Neuronal stem cell (in vitro differentiated cells): Measurements from ENCODE around the gene ULK2.
A peak's percentile ranks its signal among the peaks of the same experiment; 100 is the strongest.

Experiments used
- DNase-seq: peaks from one replicate; pipeline ENCODE4 v3.0.0-alpha.2; 2013; ENCODE audit warnings: low spot score
- H2AFZ ChIP-seq: one replicate; pipeline ENCODE4 v1.6.1; 2013; ENCODE audit warnings: mild to moderate bottlenecking, low read length, inconsistent platforms
- H2AK5ac ChIP-seq: 2 replicates; pipeline ENCODE4 v1.6.1; 2013; ENCODE audit warnings: low read depth, mild to moderate bottlenecking, inconsistent platforms, low read length, moderate library complexity, mixed read lengths
- H2BK120ac ChIP-seq: 2 replicates; pipeline ENCODE4 v1.6.1; 2013; ENCODE audit warnings: low read depth, mild to moderate bottlenecking, inconsistent platforms, low read length, moderate library complexity, mixed read lengths
- H2BK12ac ChIP-seq: one replicate; pipeline ENCODE4 v1.6.1; 2013; ENCODE audit warnings: low read length, inconsistent platforms
- H2BK15ac ChIP-seq: 2 replicates; pipeline ENCODE4 v1.6.1; 2013; ENCODE audit warnings: mild to moderate bottlenecking, low read length, inconsistent platforms, mixed read lengths
- H2BK5ac ChIP-seq: one replicate; pipeline ENCODE4 v1.6.1; 2013; ENCODE audit warnings: inconsistent platforms, mild to moderate bottlenecking, low read length, moderate library complexity
- H3K14ac ChIP-seq: one replicate; pipeline ENCODE4 v1.6.1; 2013; ENCODE audit warnings: low read length, inconsistent platforms
- H3K18ac ChIP-seq: 2 replicates; pipeline ENCODE4 v1.6.1; 2013; ENCODE audit warnings: low read length, inconsistent platforms
- H3K23ac ChIP-seq: 2 replicates; pipeline ENCODE4 v1.6.1; 2013; ENCODE audit warnings: low read depth, mild to moderate bottlenecking, mixed read lengths, low read length, inconsistent platforms; ENCODE audit not compliant: poor library complexity
- H3K27ac ChIP-seq: replicated peaks from 3 replicates; pipeline ENCODE4 v1.5.1; 2013; ENCODE audit warnings: low read length, inconsistent platforms
- H3K27me3 ChIP-seq, 3 experiments: 2 replicates each; pipeline ENCODE4 v1.6.1; 2013; ENCODE audit warnings: low read length in 3 of 3, mild to moderate bottlenecking in 2 of 3, inconsistent platforms in 1 of 3, low read depth in 1 of 3, mixed read lengths in 1 of 3, moderate library complexity in 1 of 3; ENCODE audit not compliant: control insufficient read depth in 3 of 3, insufficient read depth in 3 of 3
- H3K36me3 ChIP-seq, 2 donors: replicated peaks in 1 of 2; 2 replicates each; pipeline ENCODE4 v1.6.1; 2013; ENCODE audit warnings: low read length in 2 of 2; ENCODE audit not compliant: control insufficient read depth in 2 of 2, insufficient read depth in 2 of 2
- H3K4ac ChIP-seq: 2 replicates; pipeline ENCODE4 v1.6.1; 2013; ENCODE audit warnings: inconsistent platforms, mild to moderate bottlenecking, low read length, moderate library complexity
- H3K4me1 ChIP-seq, 2 donors: 1 replicate in 1 of 2; 2 replicates in 1 of 2; pipeline ENCODE4 v1.6.1; 2013; ENCODE audit warnings: low read length in 2 of 2, low read depth in 1 of 2; ENCODE audit not compliant: control insufficient read depth in 2 of 2, insufficient read depth in 1 of 2
- H3K4me2 ChIP-seq: one replicate; pipeline ENCODE4 v1.6.1; 2013; ENCODE audit warnings: mild to moderate bottlenecking, low read length, inconsistent platforms; ENCODE audit not compliant: insufficient read depth, poor library complexity, severe bottlenecking
- H3K4me3 ChIP-seq, 2 donors: 2 replicates each; pipeline ENCODE4 v1.5.1; 2013; ENCODE audit warnings: low read length in 2 of 2, mild to moderate bottlenecking in 2 of 2, inconsistent platforms in 1 of 2, moderate library complexity in 1 of 2
- H3K79me1 ChIP-seq: one replicate; pipeline ENCODE4 v1.6.1; 2013; ENCODE audit warnings: low read depth, mild to moderate bottlenecking, inconsistent platforms, low read length, moderate library complexity
- H3K9ac ChIP-seq: one replicate; pipeline ENCODE4 v1.6.1; 2013; ENCODE audit warnings: mild to moderate bottlenecking, low read depth, low read length, inconsistent platforms; ENCODE audit not compliant: poor library complexity
- H3K9me3 ChIP-seq, 2 donors: replicated peaks in 1 of 2; 2 replicates each; pipeline versions ENCODE3 to v1.6.1; 2013; ENCODE audit warnings: low read length in 2 of 2, mild to moderate bottlenecking in 2 of 2, inconsistent platforms in 1 of 2, low read depth in 1 of 2, mixed read lengths in 1 of 2, moderate library complexity in 1 of 2; ENCODE audit not compliant: control insufficient read depth in 2 of 2, insufficient read depth in 1 of 2
- H4K8ac ChIP-seq: one replicate; pipeline ENCODE4 v1.6.1; 2013; ENCODE audit warnings: low read depth, mild to moderate bottlenecking, inconsistent platforms, low read length, moderate library complexity
- H4K91ac ChIP-seq: one replicate; pipeline ENCODE4 v1.6.1; 2013; ENCODE audit warnings: low read length, low read depth, mild to moderate bottlenecking, inconsistent platforms; ENCODE audit not compliant: poor library complexity
- WGBS, 2 donors: extraction: QIAGEN DNeasy Blood & Tissue Kit; methylation state at CpG; one replicate each; pipeline ENCODE4 v1.1.7; 2013; ENCODE audit warnings: missing lambda C conversion rate in 2 of 2, mixed read lengths in 1 of 2; ENCODE audit not compliant: insufficient read length in 2 of 2, insufficient replicate concordance in 1 of 2; ENCODE audit errors: extremely low coverage in 2 of 2; 5-methylcytosine and 5-hydroxymethylcytosine counted together

Gene ULK2

DNA sequence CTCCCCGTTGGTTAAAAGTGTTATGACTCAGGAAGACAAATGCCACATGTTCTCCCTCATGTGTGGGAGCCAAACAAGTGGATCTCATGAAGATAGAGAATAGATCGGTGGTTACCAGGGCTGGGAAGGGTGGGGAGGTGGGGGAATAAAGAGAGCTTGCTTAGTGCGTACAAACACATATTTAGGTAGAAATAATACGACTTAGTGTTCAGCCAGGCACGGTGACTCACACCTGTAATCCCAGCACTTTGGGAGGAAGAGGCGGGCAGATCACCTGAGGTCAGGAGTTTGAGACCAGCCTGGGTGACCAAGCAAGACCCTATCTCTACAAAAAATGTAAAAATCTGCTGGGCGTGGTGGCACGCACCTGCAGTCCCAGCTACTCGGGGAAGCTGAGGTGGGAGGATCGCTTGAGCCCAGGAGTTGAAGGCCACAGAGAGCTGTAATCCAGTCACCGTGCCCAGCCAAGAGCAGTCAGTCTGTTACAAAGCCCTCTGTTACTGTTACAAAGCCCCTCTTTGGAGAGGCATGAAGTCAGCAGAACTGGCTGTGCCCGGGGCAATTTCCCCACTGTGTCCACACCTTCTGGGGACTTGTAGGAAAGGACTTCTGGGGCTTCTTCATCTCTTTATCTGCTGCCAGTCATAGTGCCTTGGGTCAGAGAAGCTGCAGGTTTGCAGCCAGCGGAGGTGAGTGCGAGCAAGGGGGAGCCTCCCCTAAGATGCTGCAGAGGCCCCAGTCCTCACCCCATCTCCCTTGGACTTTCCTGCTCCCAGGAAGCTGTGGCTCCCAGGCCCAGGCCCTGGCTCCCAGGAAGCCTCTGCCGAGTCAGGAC is 115.3 kb downstream of the ULK2 start:
- Histone ChIP-seq H2AFZ (no peak overlapping the region), H3K9me3 (no peaks in the 10 kb centered on the region), H2BK120ac (no peak overlapping the region), H4K91ac (peak overlapping the region; percentile 86), H3K79me1 (no peaks in the 10 kb centered on the region), H4K8ac (no peak overlapping the region), H3K18ac (peak overlapping the region; percentile 84), H2BK5ac (peak overlapping the region; percentile 16), H2BK12ac (no peak overlapping the region), H3K4me3 (no peak overlapping the region), H3K36me3 (no peaks in the 10 kb centered on the region), H3K14ac (no peak overlapping the region), H3K27ac (no peak overlapping the region), H3K23ac (no peak overlapping the region), H3K27me3 (peaks cover 0 to 53% (median 0%) of the 10 kb centered on the region in 3 experiments), H3K4me2 (no peak overlapping the region), H2AK5ac (peak overlapping the region; percentile 78), H3K4me1 (peaks cover 0 to 5% of the 10 kb centered on the region in 2 donors), H3K4ac (peak overlapping the region; percentile 44), H3K9ac (peak overlapping the region; percentile 78), H2BK15ac (peak overlapping the region; percentile 38)
- no peak for DNase-seq
- WGBS, 2 donors = no CpG with 5 or more reads among the region's 15 CpGs

DNA sequence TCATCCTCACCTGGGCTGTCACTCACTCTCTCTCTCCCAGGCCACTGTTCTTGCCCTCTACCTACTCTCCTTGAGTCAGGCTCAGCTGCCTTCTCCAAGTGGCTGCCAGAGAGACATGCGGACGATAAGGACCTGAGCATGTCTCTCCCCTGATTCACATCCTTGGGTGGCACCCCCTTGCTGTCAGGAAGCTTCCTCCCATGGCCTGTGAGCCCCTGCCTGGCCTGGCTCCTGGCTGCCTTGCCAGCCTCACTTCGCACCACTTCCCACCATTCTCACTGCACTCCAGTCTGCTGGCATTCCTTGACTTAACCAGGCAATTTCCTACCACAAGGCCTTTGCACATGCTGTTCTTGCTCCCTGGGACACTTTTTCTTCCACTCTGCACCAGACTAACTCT is 116.9 kb downstream of the ULK2 start:
- no peak for DNase-seq
- H3K27ac ChIP-seq = no peak overlapping the region
- H3K4me1 ChIP-seq = peaks cover 0 to 5% of the 10 kb centered on the region in 2 donors
- H3K18ac ChIP-seq = no peak overlapping the region
- no peaks in the 10 kb centered on the region for H3K9me3 ChIP-seq
- no peak overlapping the region for H4K8ac ChIP-seq
- peak overlapping the region in 1 of 2 donors; percentile 14 for H3K4me3 ChIP-seq
- H2BK15ac ChIP-seq = no peak overlapping the region
- no peak overlapping the region for H3K4ac ChIP-seq
- H2AK5ac ChIP-seq = no peak overlapping the region
- no peak overlapping the region for H4K91ac ChIP-seq
- WGBS, 2 donors = no CpG with 5 or more reads among the region's 3 CpGs
- no peak overlapping the region for H2AFZ ChIP-seq
- H2BK5ac ChIP-seq = no peak overlapping the region
- H3K36me3 ChIP-seq = no peaks in the 10 kb centered on the region
- no peak overlapping the region for H3K9ac ChIP-seq
- H3K14ac ChIP-seq = no peak overlapping the region
- no peaks in the 10 kb centered on the region for H3K79me1 ChIP-seq
- H3K23ac ChIP-seq = no peak overlapping the region
- no peak overlapping the region for H3K4me2 ChIP-seq
- H3K27me3 ChIP-seq = peaks cover 0 to 58% (median 0%) of the 10 kb centered on the region in 3 experiments
- H2BK120ac ChIP-seq = no peak overlapping the region
- H2BK12ac ChIP-seq = no peak overlapping the region

DNA sequence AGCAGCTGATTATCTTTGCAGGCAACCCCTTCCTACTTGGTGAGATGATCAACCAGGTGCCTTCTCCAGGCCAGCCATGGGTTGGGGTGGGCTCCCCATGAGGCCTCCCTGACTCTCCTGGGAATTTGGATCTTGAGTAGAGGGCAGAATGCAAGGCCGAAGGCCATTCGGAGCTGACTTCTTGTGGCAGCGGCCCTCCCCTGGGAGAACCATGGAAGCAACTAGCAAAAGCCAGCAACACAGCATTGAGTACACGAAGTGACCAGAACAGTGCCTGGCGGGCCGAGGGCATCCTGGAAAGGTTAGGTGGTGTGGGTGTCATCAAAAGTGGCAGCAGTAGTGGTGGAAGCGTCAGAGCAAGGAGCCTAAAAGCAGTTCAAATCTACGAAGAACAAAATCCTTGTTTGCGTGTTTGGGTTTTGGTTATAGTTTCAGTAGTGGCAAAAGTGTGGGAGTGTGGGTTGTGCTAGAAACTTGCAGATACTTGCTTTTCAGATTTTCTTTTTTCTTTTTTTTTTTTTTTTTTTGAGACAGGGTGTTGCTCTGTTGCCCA is 117.6 kb downstream of the ULK2 start:
- Histone ChIP-seq H4K91ac (no peak overlapping the region), H3K4me1 (peaks cover 0 to 9% of the 10 kb centered on the region in 2 donors), H3K36me3 (no peaks in the 10 kb centered on the region), H2AFZ (no peak overlapping the region), H3K27me3 (peaks cover 0 to 56% (median 0%) of the 10 kb centered on the region in 3 experiments), H3K9me3 (no peaks in the 10 kb centered on the region), H2BK120ac (no peak overlapping the region), H3K18ac (no peak overlapping the region), H3K4ac (no peak overlapping the region), H3K23ac (no peak overlapping the region), H2AK5ac (no peak overlapping the region), H3K79me1 (no peaks in the 10 kb centered on the region), H3K14ac (peak overlapping the region; percentile 1), H3K4me3 (no peak overlapping the region), H3K9ac (no peak overlapping the region), H2BK15ac (peak overlapping the region; percentile 2), H2BK12ac (no peak overlapping the region), H4K8ac (no peak overlapping the region), H2BK5ac (no peak overlapping the region), H3K4me2 (no peak overlapping the region), H3K27ac (no peak overlapping the region)
- no peak for DNase-seq
- no CpG with 5 or more reads among the region's 9 CpGs for WGBS, 2 donors

DNA sequence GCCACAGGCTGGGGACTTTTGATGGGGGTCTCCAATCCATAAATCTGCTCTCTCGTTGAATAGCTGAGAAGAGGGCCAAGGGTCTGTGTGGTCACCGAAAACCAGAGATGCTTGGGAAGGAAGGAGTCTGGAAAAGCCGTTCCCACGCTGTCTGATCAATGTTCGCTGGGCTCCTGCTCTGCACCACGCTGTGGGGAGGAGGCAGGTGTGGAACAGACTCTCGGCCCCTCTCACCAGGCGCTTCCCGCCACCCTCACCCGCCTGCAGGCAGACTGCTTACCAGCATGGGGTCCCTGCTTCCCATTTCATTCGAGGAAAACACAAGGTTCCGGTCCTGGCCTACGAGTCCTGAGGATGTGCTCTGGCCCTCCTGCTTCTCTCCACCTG is 118.9 kb downstream of the ULK2 start:
- DNase-seq = no peak
- H3K9ac ChIP-seq = no peak overlapping the region
- no peak overlapping the region for H3K4me3 ChIP-seq
- no peaks in the 10 kb centered on the region for H3K9me3 ChIP-seq
- peak overlapping the region; percentile 63 for H2BK120ac ChIP-seq
- no peak overlapping the region for H4K8ac ChIP-seq
- peak overlapping the region; percentile 6 for H3K23ac ChIP-seq
- H3K14ac ChIP-seq = no peak overlapping the region
- peak overlapping the region; percentile 88 for H2BK15ac ChIP-seq
- H3K4me2 ChIP-seq = no peak overlapping the region
- H3K4ac ChIP-seq = no peak overlapping the region
- H2BK5ac ChIP-seq = no peak overlapping the region
- peak overlapping the region; percentile 44 for H2AK5ac ChIP-seq
- peaks cover 2 to 12% of the 10 kb centered on the region in 2 donors for H3K4me1 ChIP-seq
- H4K91ac ChIP-seq = peak overlapping the region; percentile 79
- no peak overlapping the region for H2BK12ac ChIP-seq
- H3K79me1 ChIP-seq = no peaks in the 10 kb centered on the region
- no peak overlapping the region for H3K27ac ChIP-seq
- peak overlapping the region; percentile 79 for H3K18ac ChIP-seq
- no CpG with 5 or more reads among the region's 13 CpGs for WGBS, 2 donors
- H3K36me3 ChIP-seq = no peaks in the 10 kb centered on the region
- H2AFZ ChIP-seq = no peak overlapping the region
- peaks cover 0 to 50% (median 0%) of the 10 kb centered on the region in 3 experiments for H3K27me3 ChIP-seq
